ENCODE measurements around the gene CEP128.
"Not testable (repeated sequence)": the region's sequence is repeated elsewhere in the genome, so short reads cannot be mapped to it uniquely, and the experiment has no call there.

CEP128 gene

DNA sequence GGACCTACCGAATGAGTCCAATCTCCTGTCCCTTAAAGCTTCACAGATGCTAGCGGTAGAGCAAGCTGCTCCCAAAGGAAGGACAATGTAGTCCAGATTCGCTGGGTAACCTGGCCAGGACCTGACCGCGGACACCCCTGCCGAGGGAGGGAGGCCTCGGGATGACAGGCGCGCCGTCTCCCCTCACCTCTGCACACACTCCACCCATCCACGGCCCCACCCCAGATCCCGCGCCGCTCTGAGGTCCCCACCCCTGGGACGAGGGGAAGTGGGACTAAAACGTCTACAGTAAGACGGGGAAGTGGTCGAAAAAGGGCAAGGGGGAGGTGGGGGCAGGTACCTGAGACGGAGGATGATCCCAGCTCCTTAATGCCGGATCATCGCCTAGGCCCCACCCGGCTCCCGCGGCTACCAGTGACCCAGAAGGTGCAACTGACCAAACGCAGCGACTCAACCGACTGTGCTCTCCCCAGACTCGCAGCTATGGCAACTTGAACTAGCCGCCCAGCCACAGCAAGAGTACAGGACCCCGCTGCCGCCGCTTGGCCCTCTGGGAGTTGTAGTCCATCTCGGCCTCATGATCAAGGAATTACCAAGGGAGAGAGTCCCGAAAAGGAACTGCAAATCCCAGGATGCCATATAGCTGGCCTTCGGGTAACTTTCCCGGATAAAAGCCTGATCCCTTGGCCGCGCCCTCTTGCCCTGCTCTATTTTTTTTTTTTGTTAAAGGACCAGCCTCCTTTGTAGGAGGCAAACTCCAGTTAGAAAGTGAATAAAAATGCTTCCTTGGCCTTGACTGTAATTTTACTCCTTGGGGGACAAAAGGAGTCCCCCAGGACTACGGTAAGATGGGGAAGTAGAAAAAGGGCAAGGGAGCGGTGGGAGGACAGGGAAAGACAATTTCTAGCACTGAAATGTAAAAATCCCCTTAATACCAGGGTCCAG lies at the start of gene CEP128:
Gene CEP128, minus strand, starts transcription at position 498 of the 945 bp plus-strand sequence.
- DNase-seq = peak; percentile 95 to 98

DNA sequence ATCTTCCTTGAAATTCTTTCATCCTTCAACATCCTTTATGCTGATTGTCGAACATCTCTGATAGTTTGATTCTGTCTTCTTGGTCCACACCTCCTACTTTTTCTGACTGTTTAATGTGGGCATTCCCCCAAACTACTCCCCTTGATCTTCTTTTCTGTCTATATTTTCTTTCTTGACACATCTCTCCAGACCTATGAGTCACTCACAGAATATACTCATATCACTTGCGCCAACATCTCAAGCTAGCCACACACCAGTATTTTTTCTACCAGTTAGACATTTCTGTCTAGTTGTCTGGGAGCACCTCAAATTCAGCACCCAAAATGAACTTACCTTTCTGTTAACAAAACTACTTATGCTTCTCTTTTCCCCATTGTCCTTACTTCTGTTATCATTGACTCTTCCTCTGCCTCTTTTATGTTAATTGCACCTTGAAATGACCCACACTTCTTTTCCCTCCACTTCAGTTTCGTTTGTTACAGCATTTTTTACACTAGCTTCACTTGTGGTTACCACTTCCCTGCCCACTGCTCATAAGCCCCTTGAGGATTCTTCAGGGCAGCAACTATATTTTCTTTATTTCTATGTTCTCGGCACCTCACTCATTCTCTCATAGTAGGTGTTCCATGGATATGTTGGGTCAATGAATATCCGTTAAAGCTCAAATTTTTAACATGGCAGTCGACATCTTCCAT lies 47.3 kb upstream of the CEP128 start:
- no peak for DNase-seq

DNA sequence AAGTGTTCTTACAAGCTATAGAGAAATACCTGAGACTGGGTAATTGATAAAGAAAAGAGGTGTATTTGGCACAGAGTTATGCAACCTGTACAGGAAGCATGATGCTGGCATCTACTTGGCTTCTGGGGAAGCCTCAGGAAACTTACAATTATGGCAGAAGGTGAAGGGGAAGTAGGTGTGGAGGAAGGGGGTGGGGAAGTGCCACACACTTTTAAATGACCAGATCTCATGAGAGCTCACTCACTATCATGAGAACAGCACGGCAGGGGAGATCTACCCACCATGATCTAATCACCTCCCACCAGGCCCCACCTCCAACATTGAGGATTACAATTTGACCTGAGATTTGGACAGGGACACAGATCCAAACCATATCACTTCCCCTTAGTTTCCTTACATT lies 46.7 kb upstream of the CEP128 start:
- DNase-seq = no peak

DNA sequence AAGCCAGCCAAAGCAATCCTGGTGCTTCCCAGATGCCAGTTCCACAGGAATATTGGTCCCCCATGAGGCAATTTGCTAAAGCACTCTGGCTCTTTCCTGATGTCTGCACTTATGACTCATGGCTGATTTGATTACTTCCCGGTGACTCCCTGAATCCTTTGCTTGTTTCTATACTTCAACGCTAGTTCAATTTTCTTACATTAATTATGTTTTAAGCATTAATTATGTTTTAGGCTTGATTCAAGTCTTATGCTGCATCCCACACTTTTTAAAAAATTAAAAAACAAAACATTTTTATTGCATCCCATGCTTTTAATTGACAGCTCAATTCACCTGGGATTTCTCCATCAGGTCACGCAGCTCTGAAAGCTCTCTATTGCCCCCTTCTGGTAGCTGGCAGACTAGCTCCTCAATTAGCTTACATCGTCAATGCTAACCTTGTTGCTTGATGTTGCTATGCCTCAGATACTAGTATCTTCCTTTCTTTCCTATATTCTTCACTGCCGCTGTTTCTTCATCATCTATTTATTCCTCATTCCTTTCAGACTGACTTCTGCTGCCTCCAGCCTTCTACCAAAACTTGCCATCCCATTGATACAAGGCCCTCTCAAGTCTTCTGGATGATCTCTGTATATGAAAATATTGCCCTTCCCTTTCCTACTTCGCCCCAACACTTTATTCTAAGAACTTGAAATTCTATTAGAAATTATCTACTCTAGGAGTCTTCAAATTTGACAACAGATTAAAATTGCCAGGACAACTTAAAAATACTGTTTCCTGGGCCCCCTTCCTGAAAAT lies 45.9 kb upstream of the CEP128 start:
- DNase-seq = peak; percentile 41 to 50

DNA sequence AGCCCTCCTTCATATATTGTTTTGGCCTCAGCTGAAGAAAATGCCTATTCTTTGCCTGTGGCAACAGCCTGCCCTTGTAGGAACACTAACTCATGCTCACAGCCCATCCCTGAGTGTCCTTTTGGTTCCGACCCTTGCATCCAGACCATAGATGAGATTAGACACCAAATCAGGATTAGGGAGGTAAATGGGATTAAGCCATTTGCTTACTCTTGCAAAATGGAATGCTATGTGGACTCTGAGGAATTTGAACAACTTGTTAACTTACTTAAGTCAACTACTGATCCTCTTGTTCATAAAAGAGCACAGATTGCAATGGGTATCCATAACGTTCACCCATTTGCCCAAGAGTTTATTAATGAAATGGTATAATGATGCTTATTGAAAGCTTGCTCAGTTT lies 41.2 kb upstream of the CEP128 start:
- no peak for DNase-seq

DNA sequence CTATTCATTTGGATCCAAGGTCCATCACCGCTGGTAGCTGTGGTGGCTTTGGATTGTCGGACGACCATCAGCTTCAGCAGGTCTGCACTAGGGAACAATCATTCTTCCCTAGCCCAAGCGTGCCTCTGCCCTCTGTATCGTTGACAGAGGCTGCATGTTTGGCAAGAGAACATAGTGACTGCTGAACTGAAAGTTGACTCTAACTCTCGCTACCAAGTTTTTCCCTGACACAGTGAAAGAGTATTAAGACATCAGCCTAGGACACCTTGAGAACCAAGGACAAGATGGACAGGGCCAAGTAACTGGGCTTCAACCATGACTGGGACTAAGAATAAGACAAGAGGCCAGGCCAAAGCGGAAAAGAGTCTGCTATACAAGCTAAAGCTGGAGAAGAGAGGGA lies 40.1 kb upstream of the CEP128 start:
- DNase-seq = no peak

DNA sequence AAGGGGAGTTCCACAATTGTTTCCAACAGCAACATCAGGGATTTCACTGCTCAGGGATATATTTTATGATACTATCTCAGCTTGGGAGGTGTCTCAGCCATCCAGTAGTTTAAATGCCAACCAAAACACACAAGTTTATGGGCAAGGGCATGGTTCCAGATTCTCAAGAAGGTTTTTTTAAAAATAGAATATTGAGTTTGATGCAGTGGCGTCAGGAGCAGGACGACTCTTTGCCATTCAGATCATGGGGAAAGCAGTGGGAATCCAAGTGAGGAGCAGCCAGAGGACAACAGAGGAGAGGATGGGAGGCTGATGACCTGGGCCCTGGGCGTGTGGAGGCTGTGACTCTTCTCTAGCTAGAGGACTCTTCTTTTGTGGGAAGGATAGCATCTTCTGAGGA lies 39.6 kb upstream of the CEP128 start:
- no peak for DNase-seq

DNA sequence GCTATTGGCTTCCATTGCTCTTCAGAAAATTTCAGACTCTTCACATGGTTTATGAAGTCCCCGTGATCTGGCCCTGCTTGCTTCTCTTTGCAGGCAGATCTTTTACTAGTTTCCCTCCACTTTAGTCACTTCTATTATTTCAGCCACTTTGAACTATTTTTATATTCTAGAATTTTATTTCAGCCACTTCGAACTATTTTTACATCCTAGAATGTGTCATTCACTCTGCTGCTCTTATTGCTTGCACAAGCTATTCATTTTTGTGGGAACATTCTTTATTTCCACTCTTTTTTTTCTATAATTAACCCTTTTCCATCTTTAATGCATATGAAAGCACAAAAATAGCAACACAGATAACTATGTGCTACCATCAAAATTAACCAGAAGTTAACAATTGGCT lies 38.4 kb upstream of the CEP128 start:
- no peak for DNase-seq

DNA sequence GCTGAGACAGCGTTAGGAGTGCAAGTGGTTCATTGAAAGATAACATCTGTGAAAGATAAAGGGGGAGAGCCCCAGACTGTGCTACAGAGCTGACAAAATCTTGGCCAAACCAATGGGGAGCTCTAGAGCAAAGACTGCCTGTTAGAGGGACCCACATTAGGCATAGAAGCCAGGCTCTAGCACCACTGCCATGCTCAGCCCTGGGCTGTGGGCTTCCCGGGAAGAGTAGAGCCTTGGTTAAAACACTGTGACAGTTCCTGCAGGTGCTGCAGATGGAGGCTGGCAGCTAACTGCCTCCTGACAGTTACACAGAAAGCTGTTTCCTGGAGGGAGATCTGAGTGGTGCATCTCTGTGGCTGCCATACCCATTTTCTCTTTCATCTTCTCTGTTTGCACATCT lies 36.9 kb upstream of the CEP128 start:
- DNase-seq = no peak

DNA sequence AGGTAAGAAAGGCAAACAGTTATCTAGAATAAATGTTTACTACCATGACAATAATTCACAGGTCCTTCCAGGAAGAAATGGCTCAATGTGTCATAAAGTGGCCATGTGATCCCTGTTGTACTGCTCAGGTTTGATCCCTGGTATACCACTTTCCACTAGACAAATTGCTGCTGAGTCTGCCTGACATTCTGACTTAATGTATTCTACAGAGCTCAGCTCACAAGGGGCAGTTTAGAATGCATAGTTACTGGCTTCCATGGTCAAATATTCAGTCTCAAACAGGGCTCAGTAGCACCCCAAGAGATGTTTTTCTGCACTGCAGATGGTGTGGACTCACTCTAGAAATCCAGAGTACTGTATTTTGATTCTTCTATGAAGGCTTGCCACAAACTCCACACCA lies 35.7 kb upstream of the CEP128 start:
- no peak for DNase-seq

DNA sequence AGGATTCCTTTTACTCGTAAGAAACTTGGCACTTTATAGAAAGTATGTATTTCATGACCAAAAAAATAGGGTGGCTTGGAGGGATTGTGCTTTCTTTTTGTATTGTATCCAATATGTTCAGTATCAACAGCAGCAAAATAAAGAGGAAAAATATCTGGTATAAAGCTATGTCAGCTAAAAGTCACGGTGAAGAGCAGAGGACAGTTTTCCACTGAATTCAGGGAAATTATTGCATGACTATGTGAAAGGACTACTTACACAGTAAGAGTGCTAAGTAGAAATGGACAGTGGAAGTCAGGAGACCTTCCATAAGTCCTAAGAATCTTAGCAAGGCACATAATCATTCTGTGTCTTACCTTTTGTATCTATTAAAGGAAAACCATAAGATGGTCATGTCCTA lies 33.1 kb upstream of the CEP128 start:
- DNase-seq = no peak

DNA sequence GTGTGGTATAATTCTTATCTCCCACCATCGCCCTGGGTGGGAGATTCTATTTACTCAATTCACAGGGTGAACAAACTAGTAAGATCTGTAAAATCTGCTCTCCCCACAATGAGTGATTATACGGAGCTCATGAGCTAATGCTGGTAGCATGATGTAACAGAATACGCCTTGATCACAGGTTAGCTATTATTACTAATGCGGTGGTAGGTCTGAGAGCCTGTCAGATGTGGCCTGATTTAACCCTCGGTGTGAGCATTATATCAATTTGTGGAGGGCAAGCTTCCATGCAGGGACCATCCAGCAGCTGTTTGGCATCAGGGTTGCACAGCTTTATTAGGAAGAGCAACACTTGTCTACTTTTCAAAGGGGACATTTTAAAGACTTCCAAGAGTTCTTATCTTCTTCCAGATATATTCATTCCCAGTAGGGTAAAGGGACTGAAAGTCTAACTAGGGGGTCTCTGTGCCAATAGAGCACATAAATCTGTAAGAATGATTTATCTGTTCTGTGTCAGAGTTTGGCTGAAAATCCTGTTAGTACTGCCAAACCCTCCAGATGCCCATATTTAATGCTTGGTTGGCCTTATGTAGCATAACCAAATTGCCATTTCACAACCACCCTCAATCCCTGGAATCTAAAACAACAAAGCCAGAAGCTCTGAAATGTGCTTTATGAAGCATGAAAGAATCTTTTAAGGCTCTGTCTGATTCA lies 32.5 kb upstream of the CEP128 start:
- no peak for DNase-seq

DNA sequence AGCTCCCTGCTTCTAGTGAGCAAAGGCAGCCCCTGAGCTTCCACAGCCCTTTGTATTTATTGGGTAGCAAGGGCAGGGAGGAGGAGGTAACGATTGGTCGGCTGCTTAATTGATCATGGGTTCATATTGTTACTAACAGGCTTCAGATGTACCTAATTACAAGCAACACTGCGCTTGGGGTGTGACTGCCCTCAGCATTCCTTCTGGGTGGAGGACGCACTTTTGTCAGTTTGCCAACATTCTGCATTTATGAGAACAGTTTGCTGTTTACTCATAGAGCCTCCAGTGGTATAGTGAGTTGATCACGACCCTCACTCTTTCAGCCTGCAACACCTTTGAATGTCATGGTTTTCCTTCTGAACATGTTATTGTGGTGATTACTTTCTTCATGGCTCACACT lies 23.5 kb upstream of the CEP128 start:
- no peak for DNase-seq

DNA sequence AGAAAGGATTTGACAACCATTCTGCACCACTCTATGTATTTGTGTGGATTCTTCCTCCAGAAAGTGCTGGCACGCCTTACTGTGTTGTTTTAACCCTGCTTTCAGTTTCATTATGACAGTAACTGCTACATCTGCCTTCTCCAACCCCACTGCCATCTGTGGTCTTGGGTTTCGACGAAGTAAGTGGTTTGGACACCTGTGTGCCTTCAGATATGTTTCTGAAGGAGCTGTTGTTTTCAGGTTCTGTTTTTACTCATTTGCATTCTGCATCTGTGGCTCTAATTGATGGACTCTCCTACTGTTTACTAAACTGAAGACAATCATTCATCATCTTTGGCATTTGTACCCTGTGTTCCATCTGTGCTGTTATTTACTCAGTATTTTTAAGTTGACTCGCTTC lies 18.0 kb upstream of the CEP128 start:
- DNase-seq = no peak

DNA sequence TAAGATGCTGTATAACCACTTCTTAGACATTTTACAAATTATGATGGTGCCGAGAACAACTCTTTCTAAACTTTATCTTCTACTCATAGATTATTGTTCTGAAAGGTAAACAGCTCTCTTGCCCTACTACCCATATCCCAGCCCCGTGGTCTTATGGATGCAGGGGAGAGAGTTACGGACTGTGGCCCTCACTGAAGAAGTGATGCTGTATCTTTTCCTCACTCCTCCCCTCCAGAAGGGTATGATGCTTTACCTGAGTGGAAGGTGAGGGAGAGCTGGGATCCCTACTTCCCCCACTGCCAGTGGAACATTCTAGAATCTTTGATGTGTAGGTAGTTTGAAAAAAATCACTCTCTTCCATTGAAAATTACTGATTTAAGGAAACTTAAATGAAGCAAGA lies 17.4 kb upstream of the CEP128 start:
- no peak for DNase-seq

DNA sequence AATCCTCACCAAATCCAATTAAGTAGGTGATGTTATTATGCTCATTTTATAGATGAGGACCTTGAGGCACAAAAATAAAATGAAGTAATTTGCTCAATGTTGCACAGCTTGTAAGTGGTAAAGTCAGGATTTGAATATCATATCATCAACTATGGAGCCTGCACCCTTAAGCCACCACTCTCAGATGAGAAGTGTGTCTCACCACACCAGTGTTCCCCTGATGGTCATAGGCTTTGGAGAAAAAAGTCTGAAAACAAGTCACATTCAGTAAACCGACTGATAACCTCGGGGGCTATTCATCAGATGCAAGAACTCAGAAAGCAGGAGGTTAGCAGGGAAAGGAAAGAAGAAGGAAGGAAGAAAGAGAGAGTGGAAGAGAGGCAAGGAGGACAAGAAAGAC lies 16.7 kb upstream of the CEP128 start:
- DNase-seq = no peak

DNA sequence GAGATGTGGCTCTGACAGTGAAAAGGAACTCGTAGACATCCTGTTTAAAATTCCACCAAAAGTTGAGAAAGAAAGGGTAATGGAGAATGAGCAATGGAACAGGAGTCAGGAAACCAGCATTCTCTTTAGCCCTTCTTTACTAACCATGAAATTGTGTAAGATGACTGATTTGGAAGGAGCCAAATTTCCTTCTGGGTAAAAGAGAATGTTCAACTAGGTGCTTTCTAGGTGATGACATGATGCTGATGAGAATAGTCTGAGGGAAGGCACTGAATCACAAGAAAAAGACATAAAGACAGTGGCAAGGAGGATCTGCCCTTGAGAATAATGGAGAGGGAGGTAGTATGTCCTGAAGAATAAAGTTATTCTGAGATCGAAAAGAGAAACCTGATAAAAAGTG lies 16.1 kb upstream of the CEP128 start:
- DNase-seq = no peak

DNA sequence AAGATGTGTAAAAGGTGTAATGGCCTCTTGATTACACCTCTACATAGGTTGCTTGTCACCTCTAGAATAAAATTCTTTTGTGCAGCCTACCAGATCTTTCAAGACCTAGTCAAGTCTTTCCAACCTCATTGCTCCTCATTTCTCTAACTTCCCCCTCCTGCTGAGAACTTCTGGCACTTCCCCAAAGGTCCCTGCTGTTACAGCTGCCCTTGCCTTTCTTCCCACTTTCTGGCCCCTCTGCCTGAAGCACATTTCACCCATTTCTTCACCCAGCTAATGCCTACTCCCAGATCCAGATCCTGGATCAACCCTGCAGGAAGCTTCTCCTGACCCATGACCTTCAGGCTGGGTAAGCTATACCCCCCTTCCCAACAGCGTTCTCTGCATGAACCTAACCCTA lies 15.4 kb upstream of the CEP128 start:
- no peak for DNase-seq

DNA sequence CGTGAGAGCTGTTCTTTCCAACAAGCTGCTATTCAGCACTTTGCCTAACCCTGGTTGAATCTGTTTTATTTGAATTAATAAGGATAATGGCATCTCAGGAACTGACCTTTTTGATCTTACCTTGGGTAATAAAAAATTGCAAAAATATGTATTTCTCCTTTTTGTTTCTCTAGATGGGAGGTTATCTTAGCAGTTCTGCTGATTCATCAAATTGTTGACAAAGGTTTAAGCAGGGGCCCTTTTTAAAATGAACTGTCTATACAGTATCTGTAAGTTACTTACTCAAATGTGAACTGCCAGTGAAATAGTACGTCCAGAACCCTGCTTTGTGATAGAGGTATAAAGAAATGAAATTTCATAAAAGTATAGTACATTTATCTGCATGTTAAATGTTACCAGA lies 14.6 kb upstream of the CEP128 start:
- DNase-seq = no peak

DNA sequence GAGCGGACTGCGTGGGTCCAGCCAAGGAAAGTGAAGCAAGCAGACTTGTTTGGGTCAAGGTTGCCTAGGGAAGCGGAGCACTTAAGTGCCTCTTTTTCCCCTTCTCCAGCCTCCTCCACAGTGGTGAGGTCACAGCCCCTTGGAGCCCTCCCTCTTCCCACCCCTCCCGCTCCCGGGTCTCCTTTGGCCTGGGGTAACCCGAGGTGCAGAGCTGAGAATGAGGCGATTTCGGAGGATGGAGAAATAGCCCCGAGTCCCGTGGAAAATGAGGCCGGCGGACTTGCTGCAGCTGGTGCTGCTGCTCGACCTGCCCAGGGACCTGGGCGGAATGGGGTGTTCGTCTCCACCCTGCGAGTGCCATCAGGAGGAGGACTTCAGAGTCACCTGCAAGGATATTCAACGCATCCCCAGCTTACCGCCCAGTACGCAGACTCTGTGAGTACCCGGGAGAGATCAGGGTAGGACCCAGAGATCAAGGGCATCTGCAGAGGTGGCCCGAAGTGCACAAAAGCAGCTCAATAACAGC lies 13.9 kb upstream of the CEP128 start, which contains the start of gene TSHR:
Gene TSHR, plus strand, starts transcription at position 206 of the 526 bp plus-strand sequence. Its CDS starts 60 bp downstream, at position 266.
- DNase-seq = no peak

DNA sequence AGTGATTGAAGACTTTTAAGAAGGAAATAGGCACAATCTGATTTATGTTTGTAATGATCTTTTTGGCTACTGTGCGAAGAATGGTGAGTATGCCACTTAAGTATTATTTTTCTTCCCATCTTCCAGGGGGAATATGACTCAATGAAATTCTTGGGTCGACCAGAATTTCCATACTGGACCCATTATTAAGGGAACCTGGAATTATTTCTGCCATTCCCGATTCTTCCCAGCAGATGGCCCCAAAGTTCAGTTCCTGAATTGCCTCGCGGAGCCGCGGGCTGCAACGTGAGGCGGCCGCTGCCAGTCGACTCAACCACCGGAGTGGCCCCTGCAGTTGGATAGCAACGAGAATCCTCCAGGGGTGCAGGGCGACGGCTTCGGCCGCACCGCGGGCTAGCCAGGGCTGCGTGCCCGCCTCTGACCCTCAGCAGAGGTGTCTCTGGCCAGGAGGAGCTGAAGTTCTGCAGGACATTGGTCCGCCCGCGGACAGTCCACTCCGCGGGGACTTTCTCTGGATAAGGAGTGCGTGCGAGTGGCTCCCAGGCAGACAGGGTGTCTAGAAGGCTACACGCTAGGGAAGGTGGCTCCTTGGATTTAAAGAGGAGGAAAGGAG lies 13.3 kb upstream of the CEP128 start:
- DNase-seq = peak; percentile 48 to 60

DNA sequence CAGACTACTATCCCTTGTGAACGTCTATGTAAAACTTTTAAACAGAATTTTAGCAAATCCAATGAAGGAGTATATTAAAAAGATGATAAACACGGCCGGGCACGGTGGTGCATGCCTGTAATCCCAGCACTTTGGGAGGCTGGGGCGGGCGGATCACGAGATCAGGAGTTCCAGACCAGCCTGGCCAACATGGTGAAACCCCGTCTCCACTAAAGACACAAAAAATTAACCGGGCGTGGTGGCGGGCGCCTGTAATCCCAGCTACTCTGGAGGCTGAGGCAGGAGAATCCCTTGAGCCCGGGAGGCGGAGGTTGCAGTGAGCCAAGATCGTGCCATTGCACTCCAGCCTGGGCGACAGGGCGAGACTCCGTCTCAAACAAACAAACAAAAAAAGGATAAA lies 11.7 kb upstream of the CEP128 start:
- DNase-seq = not testable (repeated sequence)
